Mesendoderm (in vitro differentiated cells): Measurements from ENCODE around the gene DNMT3L. TPM values are rescaled to one million over a fixed set of nuclear protein-coding genes. Genes with fewer than 3 reads are reported as not detected.

Source experiments
- small RNA-seq: library from polyadenylated mRNA; stranded (forward); fragments of <200 nt; extraction: miRNeasy Mini kit (QIAGEN cat#:217004); gene quantifications from one replicate; pipeline ENCODE3, GENCODE V24; 2013; ENCODE audit not compliant: insufficient read depth

Gene DNMT3L

Small RNA genes lying within 50 kb of the gene (small RNA-seq; reads per million reads assigned to genes)
- not detected for gene AP001059.3
